Epithelial cell of proximal tubule (primary cell): ENCODE measurements around the gene RIPOR3. TPM values are rescaled to one million over a fixed set of nuclear protein-coding genes. Genes with fewer than 3 reads are reported as not detected.
"Not testable (repeated sequence)": the region's sequence is repeated elsewhere in the genome, so short reads cannot be mapped to it uniquely, and the experiment has no call there.

Experiments used
- DNase-seq: peaks from one replicate; pipeline ENCODE4 v3.0.0-alpha.2; 2011; ENCODE audit warnings: low read depth
- H3K4me3 ChIP-seq: 2 replicates; pipeline ENCODE4 v1.5.1; 2011; ENCODE audit warnings: low read depth, mild to moderate bottlenecking, low read length
- CTCF ChIP-seq: conservative IDR thresholded peaks from 2 replicates; pipeline ENCODE4 v1.5.1; 2012; ENCODE audit warnings: low read depth, mild to moderate bottlenecking, low read length
- total RNA-seq: library from RNA; depleted of rRNA; stranded (reverse); fragments of >200 nt; gene quantifications from 2 replicates; pipeline ENCODE4 v1.2.3, GENCODE V29; 2015

Gene RIPOR3
- total RNA-seq, 1 donor from 2014 or later: 1.8 TPM

- TF ChIP-seq CTCF: no peak
- H3K4me3 ChIP-seq: no peak overlapping the region
- DNase-seq: no peak
These were observed 19.9 kb upstream of the RIPOR3 start for GRCh38 chr20:50711113-50711825.

GRCh38 chr20:50710492-50711063 is 19.2 kb upstream of the RIPOR3 start:
- no peak overlapping the region for H3K4me3 ChIP-seq
- no peak for TF ChIP-seq CTCF
- DNase-seq: no peak

- TF ChIP-seq CTCF: no peak
- no peak overlapping the region for H3K4me3 ChIP-seq
- DNase-seq: no peak
These were observed 18.3 kb upstream of the RIPOR3 start for GRCh38 chr20:50709636-50709973.

- DNase-seq: no peak
- TF ChIP-seq CTCF: no peak
- no peak overlapping the region for H3K4me3 ChIP-seq
These were observed 17.7 kb upstream of the RIPOR3 start for GRCh38 chr20:50708845-50709635.

- no peak overlapping the region for H3K4me3 ChIP-seq
- DNase-seq: no peak
- no peak for TF ChIP-seq CTCF
These were observed 13.6 kb upstream of the RIPOR3 start for GRCh38 chr20:50704971-50705370.

GRCh38 chr20:50704514-50704913 is 13.2 kb upstream of the RIPOR3 start:
- DNase-seq: no peak
- no peak overlapping the region for H3K4me3 ChIP-seq
- TF ChIP-seq CTCF: no peak

- DNase-seq, H3K4me3 ChIP-seq: not testable (repeated sequence)
These were observed 12.5 kb upstream of the RIPOR3 start for GRCh38 chr20:50703651-50704438.
